Measurements from ENCODE around the gene L3MBTL4. TPM values are rescaled to one million over a fixed set of nuclear protein-coding genes. Genes with fewer than 3 reads are reported as not detected.

L3MBTL4 gene
- total RNA-seq, 1 experiment from 2014 or later: not detected

DNA sequence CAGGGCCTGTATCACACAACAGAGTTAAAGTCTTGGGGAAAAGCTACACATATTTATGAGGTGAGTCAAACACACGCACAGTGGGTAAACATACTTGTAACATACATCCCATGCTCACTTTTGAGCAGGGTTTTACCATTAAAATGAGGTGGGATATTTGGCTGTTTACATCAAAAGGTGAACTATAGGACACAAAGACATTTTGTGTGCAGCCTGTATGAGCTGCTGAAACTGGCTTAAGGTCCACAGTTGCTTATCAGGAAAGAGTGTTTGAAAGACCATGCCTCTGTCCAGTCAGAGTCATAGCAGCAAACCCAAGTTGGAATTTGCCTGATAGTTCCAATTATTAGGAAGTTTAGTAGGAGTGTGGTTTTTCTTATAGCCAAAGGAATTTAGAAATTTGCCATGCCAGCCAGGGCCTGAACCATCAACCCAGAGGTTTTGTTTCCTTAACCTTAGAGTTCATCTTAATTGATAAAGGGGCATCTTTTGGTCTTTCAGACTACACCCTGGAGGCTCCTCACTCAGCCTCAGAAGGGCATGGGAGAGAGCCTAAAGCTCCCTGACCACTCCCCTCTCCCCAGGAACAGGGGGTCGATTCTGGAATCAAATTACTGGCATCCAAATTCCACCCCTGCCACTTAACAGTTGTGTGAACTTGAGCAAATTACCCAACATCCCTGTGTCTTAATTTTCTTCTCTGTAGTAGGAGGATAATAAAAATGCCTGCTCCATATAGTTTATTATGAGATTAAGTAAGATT, 29.9 kb upstream of the L3MBTL4 start:
- no TSS peak for BruUV-seq (replicated peaks)
- intact Hi-C loops (cut with micrococcal nuclease; ENCODE audit: unreplicated experiment): no loop called here
- no peak for TF ChIP-seq EZH2 (IDR thresholded peaks at IDR 0.05; ENCODE audit: borderline replicate concordance, low read depth, low read length, poor library complexity, severe bottlenecking)
- no peak for TF ChIP-seq CTCF (conservative IDR thresholded peaks at IDR 0.05; ENCODE audit: low read depth, low read length)
- no peak overlapping the region for H3K27ac ChIP-seq (ENCODE audit: low read depth, low read length, poor library complexity, severe bottlenecking)
- ChIA-PET POLR2A (ENCODE audit: low non-redundant PET) (no interaction called here), CTCF (no interaction called here)
- no peaks in the 10 kb centered on the region for H3K36me3 ChIP-seq (ENCODE audit: insufficient read depth, low read length, poor library complexity, severe bottlenecking)
- no peaks in the 10 kb centered on the region for H3K4me1 ChIP-seq (ENCODE audit: insufficient read depth, low read length, poor library complexity, severe bottlenecking)
- peaks cover 27% of the 10 kb centered on the region for H3K9me3 ChIP-seq (ENCODE audit: low read depth, low read length, poor library complexity, severe bottlenecking)
- DNase-seq (ENCODE audit: low spot score): no peak
- H3K4me3 ChIP-seq (ENCODE audit: low read depth, low read length, poor library complexity, severe bottlenecking): no peak overlapping the region
- no peaks in the 10 kb centered on the region for H3K27me3 ChIP-seq (replicated peaks; ENCODE audit: insufficient read depth, low read depth, low read length, poor library complexity)

DNA sequence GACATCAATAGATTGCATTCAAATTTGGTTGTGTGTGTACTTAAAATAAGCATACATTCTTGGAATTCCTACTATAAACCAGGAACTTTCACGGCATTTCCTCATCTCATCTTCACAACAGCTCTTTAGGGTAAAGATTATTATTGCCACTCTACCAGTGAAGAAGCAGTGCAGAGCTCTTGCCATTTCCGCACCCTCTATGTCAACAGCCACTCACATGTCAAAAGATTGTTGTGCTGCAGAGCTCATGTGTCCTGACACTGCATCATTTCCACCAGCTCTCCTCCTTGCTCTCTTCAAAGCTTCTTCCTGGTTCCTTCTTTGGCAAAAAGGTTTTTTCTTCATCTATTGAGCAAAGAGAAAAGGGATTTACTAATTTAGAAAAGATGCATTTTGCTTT, 26.5 kb upstream of the L3MBTL4 start:
- Histone ChIP-seq H3K36me3 (ENCODE audit: insufficient read depth, low read length, poor library complexity, severe bottlenecking) (no peaks in the 10 kb centered on the region), H3K4me3 (ENCODE audit: low read depth, low read length, poor library complexity, severe bottlenecking) (no peak overlapping the region), H3K4me1 (ENCODE audit: insufficient read depth, low read length, poor library complexity, severe bottlenecking) (no peaks in the 10 kb centered on the region), H3K27ac (ENCODE audit: low read depth, low read length, poor library complexity, severe bottlenecking) (no peak overlapping the region), H3K9me3 (ENCODE audit: low read depth, low read length, poor library complexity, severe bottlenecking) (peaks cover 25% of the 10 kb centered on the region), H3K27me3 (replicated peaks; ENCODE audit: insufficient read depth, low read depth, low read length, poor library complexity) (no peaks in the 10 kb centered on the region)
- no peak for DNase-seq (ENCODE audit: low spot score)
- TF ChIP-seq CTCF (conservative IDR thresholded peaks at IDR 0.05; ENCODE audit: low read depth, low read length) (no peak), EZH2 (IDR thresholded peaks at IDR 0.05; ENCODE audit: borderline replicate concordance, low read depth, low read length, poor library complexity, severe bottlenecking) (no peak)
- POLR2A ChIA-PET (ENCODE audit: low non-redundant PET): no interaction called here
- intact Hi-C loops (cut with micrococcal nuclease; ENCODE audit: unreplicated experiment): no loop called here
- CTCF ChIA-PET: no interaction called here
- no TSS peak for BruUV-seq (replicated peaks)

DNA sequence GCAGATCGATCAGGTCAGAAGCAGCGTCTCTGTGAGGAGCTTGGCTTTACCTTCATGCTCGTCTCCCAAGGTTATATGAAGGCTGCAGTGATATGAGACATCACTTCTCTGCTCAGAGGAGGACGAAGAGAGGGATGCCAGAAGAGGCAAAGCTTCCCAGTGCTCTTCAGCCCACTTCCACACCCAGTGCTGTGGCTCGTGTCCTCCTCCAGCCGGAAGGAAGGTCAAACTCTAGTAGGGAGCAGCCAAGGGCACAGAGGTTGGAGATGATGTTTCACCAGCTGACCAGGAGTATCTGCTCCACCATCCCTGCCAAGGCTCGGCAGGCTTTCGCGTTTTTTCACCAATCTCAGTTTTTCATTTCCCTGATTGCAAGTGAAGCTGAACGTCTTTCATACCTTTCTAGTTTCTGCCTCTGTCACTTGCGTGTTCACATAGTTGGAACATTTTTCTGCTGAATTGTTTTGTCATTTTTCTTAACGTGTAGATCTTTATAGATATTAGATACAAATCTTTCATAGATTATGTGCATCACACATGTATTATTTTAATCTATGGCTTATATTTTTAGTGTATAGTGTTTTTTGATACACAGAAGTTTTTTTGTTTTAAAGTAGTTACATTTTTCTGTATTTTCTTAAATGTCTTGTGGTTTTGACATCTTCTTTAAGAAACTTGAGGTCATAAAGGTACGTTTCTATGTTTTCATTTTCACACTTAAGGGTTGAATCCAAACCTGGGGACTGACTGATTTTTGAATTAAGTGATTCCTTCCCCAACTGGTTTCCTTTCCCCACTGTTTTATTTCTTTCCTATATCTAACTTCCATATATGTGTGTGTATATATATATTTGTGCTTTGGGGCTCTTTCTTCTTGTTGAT, 23.5 kb upstream of the L3MBTL4 start:
- Histone ChIP-seq H3K4me3 (ENCODE audit: low read depth, low read length, poor library complexity, severe bottlenecking) (no peak overlapping the region), H3K36me3 (ENCODE audit: insufficient read depth, low read length, poor library complexity, severe bottlenecking) (no peaks in the 10 kb centered on the region), H3K4me1 (ENCODE audit: insufficient read depth, low read length, poor library complexity, severe bottlenecking) (no peaks in the 10 kb centered on the region), H3K27ac (ENCODE audit: low read depth, low read length, poor library complexity, severe bottlenecking) (no peak overlapping the region), H3K27me3 (replicated peaks; ENCODE audit: insufficient read depth, low read depth, low read length, poor library complexity) (no peaks in the 10 kb centered on the region), H3K9me3 (ENCODE audit: low read depth, low read length, poor library complexity, severe bottlenecking) (peaks cover 35% of the 10 kb centered on the region)
- intact Hi-C loops (cut with micrococcal nuclease; ENCODE audit: unreplicated experiment): no loop called here
- TF ChIP-seq EZH2 (IDR thresholded peaks at IDR 0.05; ENCODE audit: borderline replicate concordance, low read depth, low read length, poor library complexity, severe bottlenecking): no peak
- no peak for TF ChIP-seq CTCF (conservative IDR thresholded peaks at IDR 0.05; ENCODE audit: low read depth, low read length)
- no peak for DNase-seq (ENCODE audit: low spot score)
- no TSS peak for BruUV-seq (replicated peaks)
- CTCF ChIA-PET: no interaction called here
- POLR2A ChIA-PET (ENCODE audit: low non-redundant PET): no interaction called here
